ENCODE measurements around the gene FCRL5.
"Not testable (repeated sequence)": the region's sequence is repeated elsewhere in the genome, so short reads cannot be mapped to it uniquely, and the experiment has no call there.

FCRL5 gene

GRCh38 chr1:157551694-157552693 is at the start of gene FCRL5:
TSS of gene FCRL5 (minus strand) at chr1:157552515. CDS start at chr1:157552362, 153 bp downstream.
- no peak for DNase-seq
- in situ Hi-C loops (cut with HindIII; ENCODE audit: low pct_ligation_motif_present, low pct_unique_long_range_greater_than_20kb, low sequenced_read_pairs), result no loop called here

- in situ Hi-C loops (cut with HindIII; ENCODE audit: low pct_ligation_motif_present, low pct_unique_long_range_greater_than_20kb, low sequenced_read_pairs), result no loop called here
- no peak for DNase-seq
These were observed 47.9 kb upstream of the FCRL5 start for GRCh38 chr1:157600236-157600635.

GRCh38 chr1:157597959-157598667 is 45.8 kb upstream of the FCRL5 start, which contains the start of gene FCRL4:
TSS of gene FCRL4 (minus strand) at chr1:157598085. CDS start at chr1:157597944, 141 bp downstream.
- no peak for DNase-seq
- in situ Hi-C loops (cut with HindIII; ENCODE audit: low pct_ligation_motif_present, low pct_unique_long_range_greater_than_20kb, low sequenced_read_pairs), result no loop called here

DNA sequence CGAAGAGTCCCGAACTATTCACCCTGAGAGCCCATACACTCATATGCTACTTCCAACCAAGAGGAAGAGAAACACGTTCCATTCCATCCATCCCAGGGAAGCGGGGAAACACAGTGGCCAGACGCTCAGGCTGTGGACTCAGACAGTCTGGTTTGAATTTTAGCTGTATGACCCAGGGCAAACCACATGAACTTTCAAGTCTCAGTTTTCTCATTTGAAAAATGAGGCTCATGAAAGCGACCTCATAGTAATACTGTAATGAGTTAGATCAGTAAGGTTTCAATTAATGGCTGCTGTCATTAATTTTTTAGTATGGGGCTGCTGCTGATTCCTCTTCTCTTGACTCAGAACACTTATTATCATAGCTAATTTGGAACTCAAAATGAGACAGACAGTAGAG is 44.1 kb upstream of the FCRL5 start:
- in situ Hi-C loops (cut with HindIII; ENCODE audit: low pct_ligation_motif_present, low pct_unique_long_range_greater_than_20kb, low sequenced_read_pairs), result no loop called here
- no peak for DNase-seq

GRCh38 chr1:157595356-157595755 is 43.0 kb upstream of the FCRL5 start:
- in situ Hi-C loops (cut with HindIII; ENCODE audit: low pct_ligation_motif_present, low pct_unique_long_range_greater_than_20kb, low sequenced_read_pairs), result no loop called here

GRCh38 chr1:157585984-157586383 is 33.7 kb upstream of the FCRL5 start:
- in situ Hi-C loops (cut with HindIII; ENCODE audit: low pct_ligation_motif_present, low pct_unique_long_range_greater_than_20kb, low sequenced_read_pairs), result no loop called here
- DNase-seq, result no peak

More at GRCh38 chr1:157595356-157595755, 43.0 kb upstream of the FCRL5 start:
- no peak for DNase-seq

DNA sequence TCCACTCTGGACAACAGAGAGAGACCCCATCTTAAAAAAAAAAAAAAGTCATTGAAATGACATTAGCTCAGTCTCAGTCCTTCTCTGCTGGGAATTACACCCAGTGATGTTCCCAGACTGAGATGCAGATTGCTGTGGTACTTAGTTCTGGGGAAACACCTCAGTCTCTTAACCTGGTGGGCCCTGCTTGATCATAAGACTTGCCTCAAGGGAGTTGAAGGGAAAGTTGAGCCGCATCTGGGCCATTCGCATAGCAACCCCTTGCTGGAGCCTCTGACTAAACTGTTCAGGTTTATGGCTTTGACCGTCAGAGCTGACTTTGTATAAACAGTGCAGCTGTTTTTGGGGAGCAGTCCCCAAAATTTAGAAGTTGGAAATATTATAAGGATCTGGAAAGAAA is 32.2 kb upstream of the FCRL5 start:
- in situ Hi-C loops (cut with HindIII; ENCODE audit: low pct_ligation_motif_present, low pct_unique_long_range_greater_than_20kb, low sequenced_read_pairs), result no loop called here
- no peak for DNase-seq

DNA sequence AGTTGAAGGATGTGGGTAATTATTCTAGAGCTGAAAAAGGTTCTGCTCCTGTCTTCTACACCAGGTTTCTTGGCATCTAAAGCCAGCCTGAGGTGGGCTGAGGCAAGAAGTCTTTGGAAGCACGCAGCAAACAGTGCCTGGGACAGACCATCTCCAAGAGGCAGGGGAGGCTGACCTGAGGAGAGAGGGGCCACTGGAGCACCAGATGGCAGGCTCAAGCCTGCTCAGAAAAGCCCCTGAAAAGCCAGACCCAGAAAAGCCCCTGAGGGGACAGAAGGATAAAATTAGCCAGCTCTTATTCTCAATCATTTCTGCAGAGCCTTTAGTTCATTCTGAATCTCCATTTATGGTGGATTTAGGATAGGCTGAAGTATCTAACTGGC is 28.5 kb upstream of the FCRL5 start:
- no peak for DNase-seq
- in situ Hi-C loops (cut with HindIII; ENCODE audit: low pct_ligation_motif_present, low pct_unique_long_range_greater_than_20kb, low sequenced_read_pairs), result no loop called here

DNA sequence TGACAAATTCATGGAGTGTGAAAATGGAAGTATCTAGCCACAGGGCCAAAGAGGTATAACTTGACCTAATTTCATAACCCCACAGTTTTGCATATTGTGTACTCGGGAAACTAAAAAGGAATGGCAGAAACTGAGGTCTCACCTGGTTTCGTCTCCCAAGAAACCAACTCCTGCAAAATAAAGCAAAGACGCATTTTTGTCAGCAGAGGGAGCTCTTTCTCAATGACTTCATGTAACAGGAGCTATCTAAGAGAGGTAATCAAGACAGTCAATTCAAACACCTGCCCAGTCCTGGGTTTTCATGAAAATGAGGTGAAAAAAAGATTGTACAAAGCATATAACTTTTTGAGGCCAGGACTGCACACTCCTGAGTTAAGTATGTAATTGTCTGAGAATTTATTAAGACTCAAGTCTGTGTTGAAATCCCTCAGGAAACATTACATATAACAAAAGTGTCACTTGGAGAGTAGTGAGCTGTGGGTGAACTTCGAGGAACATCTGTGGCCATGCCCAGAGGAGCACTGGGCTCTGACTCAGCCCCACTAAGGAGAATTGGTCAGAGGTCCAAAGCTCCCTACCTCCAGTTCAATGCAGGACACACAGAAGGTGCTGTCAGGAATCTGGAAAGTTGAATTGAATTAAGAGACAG is 28.0 kb upstream of the FCRL5 start:
- in situ Hi-C loops (cut with HindIII; ENCODE audit: low pct_ligation_motif_present, low pct_unique_long_range_greater_than_20kb, low sequenced_read_pairs), result no loop called here
- peak; percentile 73 for DNase-seq

DNA sequence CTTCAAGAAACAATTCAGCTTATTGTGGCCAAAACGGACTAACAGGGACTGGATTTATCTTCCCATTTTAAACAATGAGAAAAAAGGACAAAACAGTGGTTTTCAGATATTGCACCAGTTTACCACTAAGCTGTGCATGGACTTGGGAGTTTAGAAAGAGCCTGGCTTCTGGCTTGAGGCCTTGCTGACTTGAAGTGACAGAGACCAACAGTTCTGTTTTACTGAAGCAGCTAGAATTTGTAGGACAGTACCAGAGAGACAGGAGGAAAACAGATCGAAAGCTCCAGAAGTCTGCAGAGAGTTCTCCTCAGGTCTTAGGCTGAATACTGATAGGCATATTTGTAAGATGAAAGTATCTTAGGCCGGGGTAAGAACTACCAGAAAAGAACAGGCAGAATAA is 25.1 kb upstream of the FCRL5 start:
- no peak for DNase-seq
- in situ Hi-C loops (cut with HindIII; ENCODE audit: low pct_ligation_motif_present, low pct_unique_long_range_greater_than_20kb, low sequenced_read_pairs), result no loop called here

- no peak for DNase-seq
- in situ Hi-C loops (cut with HindIII; ENCODE audit: low pct_ligation_motif_present, low pct_unique_long_range_greater_than_20kb, low sequenced_read_pairs), result no loop called here
These were observed 23.4 kb upstream of the FCRL5 start for GRCh38 chr1:157575744-157576143.

DNA sequence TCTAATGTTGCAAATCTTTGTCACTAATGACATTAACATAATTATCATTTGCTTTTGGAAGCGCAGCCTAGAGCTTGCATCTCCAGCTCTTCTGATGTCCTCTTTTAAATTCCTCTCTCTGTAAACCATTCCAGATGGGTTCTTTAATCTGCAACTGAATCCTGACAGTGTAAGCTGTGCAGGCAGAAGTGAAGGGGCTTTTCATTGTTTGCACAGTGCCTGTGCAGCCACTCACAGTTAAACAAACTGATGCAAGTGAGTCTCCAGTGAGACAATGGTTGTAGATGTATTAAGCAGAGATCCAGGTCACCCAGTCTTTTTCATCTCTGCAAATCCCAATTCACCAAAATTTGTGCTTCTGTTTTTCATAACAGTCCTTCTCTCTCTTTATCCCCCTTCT is 22.5 kb upstream of the FCRL5 start:
- DNase-seq, result no peak
- in situ Hi-C loops (cut with HindIII; ENCODE audit: low pct_ligation_motif_present, low pct_unique_long_range_greater_than_20kb, low sequenced_read_pairs), result no loop called here

DNA sequence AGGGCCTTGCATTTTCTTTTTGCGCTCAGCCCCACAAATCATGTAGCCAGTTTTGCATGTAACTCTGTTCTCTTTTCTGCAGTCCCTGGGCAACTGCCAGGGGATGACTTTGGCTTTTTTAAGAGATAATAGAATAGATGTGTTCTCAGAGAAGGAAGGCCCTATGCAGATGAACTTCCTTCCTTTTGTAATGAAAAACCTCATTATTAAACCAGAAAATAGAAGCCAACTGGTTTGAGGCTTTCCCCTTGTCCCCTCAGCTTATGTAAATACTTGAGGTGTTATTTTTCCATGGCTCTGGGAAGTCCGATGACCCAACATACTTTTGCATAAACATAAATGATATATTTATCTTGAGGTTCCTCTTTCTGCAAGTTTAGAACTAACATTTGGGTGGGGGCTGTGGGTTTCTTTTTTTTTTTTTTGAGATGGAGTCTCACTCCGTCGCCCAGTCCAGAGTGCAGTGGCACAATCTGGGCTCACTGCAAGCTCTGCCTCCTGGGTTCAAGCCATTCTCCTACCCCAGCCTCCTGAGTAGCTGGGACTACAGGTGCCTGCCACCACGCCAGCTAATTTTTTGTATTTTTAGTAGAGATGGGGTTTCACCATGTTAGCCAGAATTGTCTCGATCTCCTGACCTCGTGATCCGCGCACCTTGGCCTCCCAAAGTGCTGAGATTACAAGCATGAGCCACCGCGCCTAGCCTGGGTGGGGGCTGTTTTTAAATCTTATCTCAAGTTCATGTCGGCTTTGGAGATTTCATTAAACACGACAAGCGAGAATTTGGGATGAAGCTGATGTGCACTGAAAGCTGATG is 14.4 kb upstream of the FCRL5 start:
- in situ Hi-C loops (cut with HindIII; ENCODE audit: low pct_ligation_motif_present, low pct_unique_long_range_greater_than_20kb, low sequenced_read_pairs), result no loop called here
- DNase-seq, result no peak

DNA sequence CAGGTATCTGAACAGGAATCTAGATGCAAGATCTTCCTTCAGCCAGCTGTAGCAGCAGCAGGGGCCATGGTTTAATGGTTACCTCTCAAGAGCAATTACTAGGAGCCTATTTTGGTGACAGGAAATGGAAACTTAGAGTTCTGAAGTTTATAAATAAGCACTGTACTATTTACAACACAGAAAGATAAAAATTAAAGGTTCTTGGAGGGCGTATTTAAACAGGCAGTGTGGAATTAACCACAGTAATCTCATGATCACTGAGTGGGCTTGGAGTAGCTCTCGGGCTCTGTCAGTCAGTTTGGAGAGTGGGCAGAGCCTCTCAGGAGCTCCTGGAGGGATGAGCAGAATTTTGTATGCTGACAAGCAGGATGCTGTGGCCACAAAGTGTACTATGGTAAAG is 10.2 kb upstream of the FCRL5 start:
- in situ Hi-C loops (cut with HindIII; ENCODE audit: low pct_ligation_motif_present, low pct_unique_long_range_greater_than_20kb, low sequenced_read_pairs), result no loop called here
- no peak for DNase-seq

GRCh38 chr1:157558119-157558518 is 5.8 kb upstream of the FCRL5 start:
- in situ Hi-C loops (cut with HindIII; ENCODE audit: low pct_ligation_motif_present, low pct_unique_long_range_greater_than_20kb, low sequenced_read_pairs), result no loop called here
- DNase-seq, result no peak

DNA sequence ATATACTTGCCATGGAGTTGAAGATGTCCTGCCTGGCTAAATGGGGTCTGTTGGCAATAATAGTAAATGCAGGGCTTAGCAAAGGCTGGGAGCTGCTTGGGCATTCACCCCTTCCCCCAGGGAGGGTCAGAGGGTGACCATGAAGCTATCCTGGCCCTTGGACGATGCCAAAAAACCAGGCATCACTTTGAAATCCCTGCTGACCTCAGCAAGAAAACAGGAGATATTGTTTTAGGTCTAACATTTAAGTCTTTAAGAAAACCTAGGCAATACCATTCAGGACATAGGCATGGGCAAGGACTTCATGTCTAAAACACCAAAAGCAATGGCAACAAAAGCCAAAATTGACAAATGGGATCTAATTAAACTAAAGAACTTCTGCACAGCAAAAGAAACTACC is 4.2 kb downstream of the FCRL5 start:
- DNase-seq; in situ Hi-C loops (cut with HindIII; ENCODE audit: low pct_ligation_motif_present, low pct_unique_long_range_greater_than_20kb, low sequenced_read_pairs): not testable (repeated sequence)

GRCh38 chr1:157542676-157543075 is 9.6 kb downstream of the FCRL5 start:
- in situ Hi-C loops (cut with HindIII; ENCODE audit: low pct_ligation_motif_present, low pct_unique_long_range_greater_than_20kb, low sequenced_read_pairs), result no loop called here
- DNase-seq, result peak; percentile 77

DNA sequence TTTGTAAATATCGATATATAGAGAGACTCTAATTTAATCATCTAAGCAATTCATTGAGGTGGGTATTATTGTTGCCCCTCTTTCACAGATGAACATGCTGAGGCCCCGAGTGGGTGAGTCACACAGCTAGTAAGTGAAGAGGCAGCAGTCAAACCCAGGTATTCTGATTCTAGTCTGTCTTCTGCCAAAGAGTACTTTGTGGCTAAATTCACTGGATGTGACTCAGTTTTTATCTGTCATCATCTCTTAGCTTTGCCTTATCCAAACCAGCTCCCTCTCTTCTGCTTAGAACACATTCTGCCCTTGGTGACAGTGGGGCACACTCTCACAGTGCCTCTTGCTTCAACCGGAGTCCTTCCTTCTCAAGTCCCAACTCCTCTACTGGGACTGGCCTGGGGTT is 11.5 kb downstream of the FCRL5 start:
- DNase-seq, result peak; percentile 8

More for the DNA sequence above, 11.5 kb downstream of the FCRL5 start:
- in situ Hi-C loops (cut with HindIII; ENCODE audit: low pct_ligation_motif_present, low pct_unique_long_range_greater_than_20kb, low sequenced_read_pairs), result no loop called here
